ENCODE results near the gene RANBP10. TPM values are rescaled to one million over a fixed set of nuclear protein-coding genes. Genes with fewer than 3 reads are reported as not detected.

Gene RANBP10
- total RNA-seq, 1 experiment from 2014 or later: 13.4 TPM

GRCh38 chr16:67676516-67676915, 129.8 kb downstream of the RANBP10 start:
- POLR2A ChIA-PET: no interaction called here
- in situ Hi-C loops (cut with HindIII; ENCODE audit: low pct_unique_long_range_greater_than_20kb, low sequenced_read_pairs) (no loop called here), intact Hi-C loops (cut with micrococcal nuclease; ENCODE audit: unreplicated experiment) (loop anchor here (10.0 kb wide), 1 partner anchor 128 kb away; the partner anchor contains the start of genes RANBP10 and TSNAXIP1)
- no TSS peak for BruUV-seq (replicated peaks)
- TF ChIP-seq, protein P1, sequence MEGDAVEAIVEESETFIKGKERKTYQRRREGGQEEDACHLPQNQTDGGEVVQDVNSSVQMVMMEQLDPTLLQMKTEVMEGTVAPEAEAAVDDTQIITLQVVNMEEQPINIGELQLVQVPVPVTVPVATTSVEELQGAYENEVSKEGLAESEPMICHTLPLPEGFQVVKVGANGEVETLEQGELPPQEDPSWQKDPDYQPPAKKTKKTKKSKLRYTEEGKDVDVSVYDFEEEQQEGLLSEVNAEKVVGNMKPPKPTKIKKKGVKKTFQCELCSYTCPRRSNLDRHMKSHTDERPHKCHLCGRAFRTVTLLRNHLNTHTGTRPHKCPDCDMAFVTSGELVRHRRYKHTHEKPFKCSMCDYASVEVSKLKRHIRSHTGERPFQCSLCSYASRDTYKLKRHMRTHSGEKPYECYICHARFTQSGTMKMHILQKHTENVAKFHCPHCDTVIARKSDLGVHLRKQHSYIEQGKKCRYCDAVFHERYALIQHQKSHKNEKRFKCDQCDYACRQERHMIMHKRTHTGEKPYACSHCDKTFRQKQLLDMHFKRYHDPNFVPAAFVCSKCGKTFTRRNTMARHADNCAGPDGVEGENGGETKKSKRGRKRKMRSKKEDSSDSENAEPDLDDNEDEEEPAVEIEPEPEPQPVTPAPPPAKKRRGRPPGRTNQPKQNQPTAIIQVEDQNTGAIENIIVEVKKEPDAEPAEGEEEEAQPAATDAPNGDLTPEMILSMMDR (IDR thresholded peaks at IDR 0.05): no peak
- TF ChIP-seq, protein P2, sequence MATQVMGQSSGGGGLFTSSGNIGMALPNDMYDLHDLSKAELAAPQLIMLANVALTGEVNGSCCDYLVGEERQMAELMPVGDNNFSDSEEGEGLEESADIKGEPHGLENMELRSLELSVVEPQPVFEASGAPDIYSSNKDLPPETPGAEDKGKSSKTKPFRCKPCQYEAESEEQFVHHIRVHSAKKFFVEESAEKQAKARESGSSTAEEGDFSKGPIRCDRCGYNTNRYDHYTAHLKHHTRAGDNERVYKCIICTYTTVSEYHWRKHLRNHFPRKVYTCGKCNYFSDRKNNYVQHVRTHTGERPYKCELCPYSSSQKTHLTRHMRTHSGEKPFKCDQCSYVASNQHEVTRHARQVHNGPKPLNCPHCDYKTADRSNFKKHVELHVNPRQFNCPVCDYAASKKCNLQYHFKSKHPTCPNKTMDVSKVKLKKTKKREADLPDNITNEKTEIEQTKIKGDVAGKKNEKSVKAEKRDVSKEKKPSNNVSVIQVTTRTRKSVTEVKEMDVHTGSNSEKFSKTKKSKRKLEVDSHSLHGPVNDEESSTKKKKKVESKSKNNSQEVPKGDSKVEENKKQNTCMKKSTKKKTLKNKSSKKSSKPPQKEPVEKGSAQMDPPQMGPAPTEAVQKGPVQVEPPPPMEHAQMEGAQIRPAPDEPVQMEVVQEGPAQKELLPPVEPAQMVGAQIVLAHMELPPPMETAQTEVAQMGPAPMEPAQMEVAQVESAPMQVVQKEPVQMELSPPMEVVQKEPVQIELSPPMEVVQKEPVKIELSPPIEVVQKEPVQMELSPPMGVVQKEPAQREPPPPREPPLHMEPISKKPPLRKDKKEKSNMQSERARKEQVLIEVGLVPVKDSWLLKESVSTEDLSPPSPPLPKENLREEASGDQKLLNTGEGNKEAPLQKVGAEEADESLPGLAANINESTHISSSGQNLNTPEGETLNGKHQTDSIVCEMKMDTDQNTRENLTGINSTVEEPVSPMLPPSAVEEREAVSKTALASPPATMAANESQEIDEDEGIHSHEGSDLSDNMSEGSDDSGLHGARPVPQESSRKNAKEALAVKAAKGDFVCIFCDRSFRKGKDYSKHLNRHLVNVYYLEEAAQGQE (IDR thresholded peaks at IDR 0.05; ENCODE audit: insufficient read depth in 1 of 2, low read depth in 2 of 2, low read length in 1 of 2): no peak
- no peak for TF ChIP-seq SIN3A (IDR thresholded peaks at IDR 0.05; ENCODE audit: borderline replicate concordance, insufficient read depth, low read depth, low read length)
- no peak for TF ChIP-seq POLR2AphosphoS5 (IDR thresholded peaks at IDR 0.05; ENCODE audit: low read depth, low read length)
- no peak for TF ChIP-seq TCF7L2 (IDR thresholded peaks at IDR 0.05; ENCODE audit: low read depth, low read length)
- no peak for ATAC-seq
- H3K27me3 ChIP-seq (ENCODE audit: control insufficient read depth, insufficient read depth, low read length): no peaks in the 10 kb centered on the region
- H3K36me3 ChIP-seq (ENCODE audit: control insufficient read depth, insufficient read depth, low read length): no peaks in the 10 kb centered on the region; the same call in 1 of the 2 replicates
- no peaks in the 10 kb centered on the region for H3K4me1 ChIP-seq (ENCODE audit: control insufficient read depth, insufficient read depth, low read length)
- no peaks in the 10 kb centered on the region for H3K9me3 ChIP-seq (ENCODE audit: control insufficient read depth, insufficient read depth, low read depth, low read length)
- no peak overlapping the region for H3K4me3 ChIP-seq (ENCODE audit: low read depth in 2 of 2, low read length in 2 of 2)
- DNase-seq (ENCODE audit: low read depth, low spot score): no peak
- no peak overlapping the region for H3K27ac ChIP-seq (ENCODE audit: low read length)
- CTCF ChIA-PET: interaction anchor here (0.6 kb wide), 1 partner anchor 11 kb away, joined by 3 read pairs; no protein-coding TSS in a partner anchor

GRCh38 chr16:67675999-67676398, 130.4 kb downstream of the RANBP10 start:
- Histone ChIP-seq H3K36me3 (ENCODE audit: control insufficient read depth, insufficient read depth, low read length) (no peaks in the 10 kb centered on the region; the same call in 1 of the 2 replicates), H3K4me3 (ENCODE audit: low read depth in 2 of 2, low read length in 2 of 2) (no peak overlapping the region), H3K4me1 (ENCODE audit: control insufficient read depth, insufficient read depth, low read length) (no peaks in the 10 kb centered on the region), H3K9me3 (ENCODE audit: control insufficient read depth, insufficient read depth, low read depth, low read length) (no peaks in the 10 kb centered on the region), H3K27me3 (ENCODE audit: control insufficient read depth, insufficient read depth, low read length) (no peaks in the 10 kb centered on the region), H3K27ac (ENCODE audit: low read length) (no peak overlapping the region)
- TF ChIP-seq SIN3A (IDR thresholded peaks at IDR 0.05; ENCODE audit: borderline replicate concordance, insufficient read depth, low read depth, low read length): no peak
- TF ChIP-seq, protein P2 (IDR thresholded peaks at IDR 0.05; ENCODE audit: insufficient read depth in 1 of 2, low read depth in 2 of 2, low read length in 1 of 2): no peak
- no peak for TF ChIP-seq TCF7L2 (IDR thresholded peaks at IDR 0.05; ENCODE audit: low read depth, low read length)
- TF ChIP-seq, protein P1 (IDR thresholded peaks at IDR 0.05): no peak
- no peak for TF ChIP-seq POLR2AphosphoS5 (IDR thresholded peaks at IDR 0.05; ENCODE audit: low read depth, low read length)
- POLR2A ChIA-PET: no interaction called here
- BruUV-seq (replicated peaks): no TSS peak
- CTCF ChIA-PET: no interaction called here
- no peak for DNase-seq (ENCODE audit: low read depth, low spot score)
- ATAC-seq: no peak
- intact Hi-C loops (cut with micrococcal nuclease; ENCODE audit: unreplicated experiment) (loop anchor here (10.0 kb wide), 1 partner anchor 129 kb away; the partner anchor contains the start of genes RANBP10 and TSNAXIP1), in situ Hi-C loops (cut with HindIII; ENCODE audit: low pct_unique_long_range_greater_than_20kb, low sequenced_read_pairs) (no loop called here)
